Peyer's patch (tissue), 4 donors: ENCODE results near the gene TTC28.

Source experiments
- CTCF ChIP-seq, 6 experiments: fragments of 450-650 bp in 4 of 6; fragments of 200-600 bp in 2 of 6; sonication (generic) in 1 of 6; IDR thresholded peaks; one replicate each; pipeline ENCODE4 v1.5.1; 2017 to 2019; ENCODE audit warnings: antibody characterized with exemption in 6 of 6, mild to moderate bottlenecking in 3 of 6, moderate library complexity in 1 of 6
- POLR2A ChIP-seq, 2 donors: fragments of 450-650 bp; IDR thresholded peaks; one replicate each; pipeline ENCODE4 v1.5.1; 2017; ENCODE audit warnings: antibody characterized with exemption in 2 of 2, mild to moderate bottlenecking in 2 of 2, moderate library complexity in 2 of 2

GRCh38 chr22:27985323-27986275 lies 694.0 kb downstream of the TTC28 start:
- TF ChIP-seq CTCF (IDR thresholded peaks at IDR 0.05) = no peak
- TF ChIP-seq POLR2A (IDR thresholded peaks at IDR 0.05) = no peak
